Activated T-helper 1 cell treated with Interleukin-2 at 50 U/mL for 16 hours (primary cell): ENCODE results near the gene NTNG1.

ENCODE experiments used
- DNase-seq: peaks from one replicate; pipeline ENCODE4 v3.0.0-alpha.2; 2020; ENCODE audit warnings: low read depth

The NTNG1 gene

GRCh38 chr1:107262467-107263286, 121.8 kb downstream of the NTNG1 start:
- no peak for DNase-seq

GRCh38 chr1:107263291-107263915, 122.6 kb downstream of the NTNG1 start:
- no peak for DNase-seq

- no peak for DNase-seq
These were observed 123.2 kb downstream of the NTNG1 start for GRCh38 chr1:107264007-107264406.

GRCh38 chr1:107264561-107264960, 123.7 kb downstream of the NTNG1 start:
- no peak for DNase-seq

- no peak for DNase-seq
These were observed 126.7 kb downstream of the NTNG1 start for GRCh38 chr1:107267489-107267888.

GRCh38 chr1:107272321-107272720, 131.5 kb downstream of the NTNG1 start:
- DNase-seq = no peak

GRCh38 chr1:107273515-107273914, 132.7 kb downstream of the NTNG1 start:
- no peak for DNase-seq

- no peak for DNase-seq
These were observed 133.4 kb downstream of the NTNG1 start for GRCh38 chr1:107274227-107274626.

- DNase-seq = no peak
These were observed 135.4 kb downstream of the NTNG1 start for GRCh38 chr1:107276247-107276646.

GRCh38 chr1:107277022-107277421, 136.2 kb downstream of the NTNG1 start:
- no peak for DNase-seq

GRCh38 chr1:107286125-107286524, 145.3 kb downstream of the NTNG1 start:
- no peak for DNase-seq

- no peak for DNase-seq
These were observed 151.1 kb downstream of the NTNG1 start for GRCh38 chr1:107291987-107292386.

GRCh38 chr1:107293901-107294613, 153.2 kb downstream of the NTNG1 start:
- DNase-seq = no peak

- no peak for DNase-seq
These were observed 153.8 kb downstream of the NTNG1 start for GRCh38 chr1:107294686-107295085.

GRCh38 chr1:107297681-107298080, 156.8 kb downstream of the NTNG1 start:
- DNase-seq = no peak

GRCh38 chr1:107298526-107298925, 157.7 kb downstream of the NTNG1 start:
- no peak for DNase-seq

- no peak for DNase-seq
These were observed 158.7 kb downstream of the NTNG1 start for GRCh38 chr1:107299521-107299920.

GRCh38 chr1:107309962-107310361, 169.1 kb downstream of the NTNG1 start:
- no peak for DNase-seq

GRCh38 chr1:107315652-107316051, 174.8 kb downstream of the NTNG1 start:
- DNase-seq = no peak

GRCh38 chr1:107318932-107319331, 178.1 kb downstream of the NTNG1 start:
- DNase-seq = no peak

GRCh38 chr1:107323784-107324183, 182.9 kb downstream of the NTNG1 start:
- no peak for DNase-seq

GRCh38 chr1:107326824-107327445, 186.1 kb downstream of the NTNG1 start:
- no peak for DNase-seq

- DNase-seq = no peak
These were observed 186.6 kb downstream of the NTNG1 start for GRCh38 chr1:107327446-107327845.
